SU-DHL-6 (cell line): ENCODE measurements around the gene EDDM3A.

ENCODE experiments used
- CTCF ChIP-seq: fragments of 200-600 bp; sonication (generic); IDR thresholded peaks from one replicate; pipeline ENCODE4 v1.5.1; 2017; ENCODE audit warnings: antibody characterized with exemption, mild to moderate bottlenecking, low read length, moderate library complexity; ENCODE audit not compliant: insufficient read depth, poor library complexity, severe bottlenecking
- EZH2phosphoT487 ChIP-seq: fragments of 200-600 bp; sonication (generic), shearing (Covaris generic); conservative IDR thresholded peaks from 2 replicates; pipeline ENCODE4 v1.6.1; 2018; ENCODE audit warnings: mild to moderate bottlenecking, antibody characterized with exemption, low read length, moderate library complexity, mixed read lengths

GRCh38 chr14:20792556-20792955, 46.9 kb downstream of the EDDM3A start:
- TF ChIP-seq CTCF (no peak), EZH2phosphoT487 (no peak)
